Lung (tissue), 12 donors: ENCODE results near the gene CDS2. TPM values are rescaled to one million over a fixed set of nuclear protein-coding genes. Genes with fewer than 3 reads are reported as not detected.

Experiments
- ATAC-seq: fragments of 200-7000 bp; cut with Tn5 transposase; one replicate; pipeline ENCODE4 v1.9.1; 2020; ENCODE audit warnings: moderate number of reproducible peaks; ENCODE audit not compliant: insufficient read depth, low FRiP score
- DNase-seq, 3 donors: peaks; one replicate each; pipeline ENCODE4 v3.0.0-alpha.2; 2013 to 2017
- H3K27ac ChIP-seq, 2 donors: one replicate each; pipeline ENCODE4 v1.5.1; 2013; ENCODE audit warnings: mild to moderate bottlenecking in 2 of 2, moderate library complexity in 2 of 2, control low read depth in 1 of 2, inconsistent platforms in 1 of 2, low read depth in 1 of 2, low read length in 1 of 2
- H3K27me3 ChIP-seq, 3 donors: one replicate each; pipeline ENCODE4 v1.5.1; 2013; ENCODE audit warnings: low read length in 2 of 3; ENCODE audit not compliant: control insufficient read depth in 3 of 3, insufficient read depth in 3 of 3
- H3K36me3 ChIP-seq, 4 donors: one replicate each; pipeline ENCODE4 v1.5.1; 2013; ENCODE audit warnings: low read length in 4 of 4, mild to moderate bottlenecking in 1 of 4, moderate library complexity in 1 of 4; ENCODE audit not compliant: control insufficient read depth in 4 of 4, insufficient read depth in 4 of 4
- H3K4me1 ChIP-seq, 5 donors: one replicate each; pipeline ENCODE4 v1.5.1; 2013; ENCODE audit warnings: low read length in 5 of 5, mild to moderate bottlenecking in 2 of 5, moderate library complexity in 1 of 5; ENCODE audit not compliant: control insufficient read depth in 5 of 5, insufficient read depth in 5 of 5
- H3K4me3 ChIP-seq: one replicate; pipeline ENCODE4 v1.5.1; 2013; ENCODE audit warnings: mild to moderate bottlenecking, control low read depth, moderate library complexity
- H3K9ac ChIP-seq, 2 donors: one replicate each; pipeline ENCODE4 v1.5.1; 2013; ENCODE audit warnings: low read length in 2 of 2, control low read depth in 1 of 2; ENCODE audit not compliant: insufficient read depth in 1 of 2
- H3K9me3 ChIP-seq, 4 donors: one replicate each; pipeline ENCODE4 v1.5.1; 2013; ENCODE audit warnings: low read length in 3 of 4, mild to moderate bottlenecking in 1 of 4, moderate library complexity in 1 of 4; ENCODE audit not compliant: control insufficient read depth in 4 of 4, insufficient read depth in 3 of 4
- WGBS, 2 donors: extraction: QIAGEN DNeasy Blood & Tissue Kit; methylation state at CpG; one replicate each; pipeline ENCODE4 v1.1.7; 2013; 5-methylcytosine and 5-hydroxymethylcytosine counted together
- polyA plus RNA-seq, 2 donors: library from polyadenylated mRNA; stranded (reverse); fragments of 200-250 nt; gene quantifications; one replicate each; pipeline ENCODE4 v1.2.1, GENCODE V29; 2013
- total RNA-seq, 2 donors: library from RNA; depleted of rRNA in 1 of 2; stranded (reverse); fragments of >200 nt in 1 of 2; gene quantifications; one replicate each; pipeline ENCODE4 v1.2.1, GENCODE V29; 2014 to 2021
- TF ChIP-seq, protein P1 (sequence below): IDR thresholded peaks from 2 replicates; pipeline ENCODE4 v1.5.1; 2012; ENCODE audit warnings: mild to moderate bottlenecking; ENCODE audit errors: control extremely low read depth, extremely low read depth
- donor health status: control.
- donor health status: control.
- donor health status: Bipolar disorder and iron deficiency.
- donor health status: healthy.
- donor health status: DM: yes; HTN: yes; CAD: no.

The CDS2 gene
- total and polyA plus RNA-seq, 4 donors: 15.7 to 50.8 (median 37.0) TPM

DNA sequence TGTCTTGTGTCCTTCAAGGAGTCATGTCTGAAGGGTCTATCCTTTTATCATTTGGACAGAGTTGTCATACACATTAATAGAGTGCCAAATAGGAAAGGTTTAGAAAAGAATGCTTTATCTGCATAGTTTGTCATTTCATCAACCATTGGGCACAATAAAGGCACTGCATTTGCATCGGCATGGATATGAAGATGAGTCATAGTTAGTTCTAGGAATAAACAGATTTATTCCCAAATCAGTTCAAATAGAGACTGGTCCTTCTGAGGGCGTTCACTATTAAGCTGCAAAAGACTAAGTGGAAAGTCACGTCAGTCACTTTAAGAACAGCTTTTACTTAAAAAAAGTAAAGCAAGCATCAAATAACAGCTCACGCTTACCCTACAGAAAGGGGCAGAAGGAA lies 90.8 kb downstream of the CDS2 start:
- H3K9ac ChIP-seq: no peak overlapping the region
- no peaks in the 10 kb centered on the region for H3K36me3 ChIP-seq
- H3K4me3 ChIP-seq: no peak overlapping the region
- H3K27ac ChIP-seq: no peak overlapping the region
- ATAC-seq: no peak
- no peak for DNase-seq
- peaks cover 0 to 8% (median 3%) of the 10 kb centered on the region in 5 donors for H3K4me1 ChIP-seq
- H3K27me3 ChIP-seq: no peaks in the 10 kb centered on the region
- 93 to 95% methylated on average over 4 of the region's 4 CpGs for WGBS, 2 donors
- TF ChIP-seq, protein P1, sequence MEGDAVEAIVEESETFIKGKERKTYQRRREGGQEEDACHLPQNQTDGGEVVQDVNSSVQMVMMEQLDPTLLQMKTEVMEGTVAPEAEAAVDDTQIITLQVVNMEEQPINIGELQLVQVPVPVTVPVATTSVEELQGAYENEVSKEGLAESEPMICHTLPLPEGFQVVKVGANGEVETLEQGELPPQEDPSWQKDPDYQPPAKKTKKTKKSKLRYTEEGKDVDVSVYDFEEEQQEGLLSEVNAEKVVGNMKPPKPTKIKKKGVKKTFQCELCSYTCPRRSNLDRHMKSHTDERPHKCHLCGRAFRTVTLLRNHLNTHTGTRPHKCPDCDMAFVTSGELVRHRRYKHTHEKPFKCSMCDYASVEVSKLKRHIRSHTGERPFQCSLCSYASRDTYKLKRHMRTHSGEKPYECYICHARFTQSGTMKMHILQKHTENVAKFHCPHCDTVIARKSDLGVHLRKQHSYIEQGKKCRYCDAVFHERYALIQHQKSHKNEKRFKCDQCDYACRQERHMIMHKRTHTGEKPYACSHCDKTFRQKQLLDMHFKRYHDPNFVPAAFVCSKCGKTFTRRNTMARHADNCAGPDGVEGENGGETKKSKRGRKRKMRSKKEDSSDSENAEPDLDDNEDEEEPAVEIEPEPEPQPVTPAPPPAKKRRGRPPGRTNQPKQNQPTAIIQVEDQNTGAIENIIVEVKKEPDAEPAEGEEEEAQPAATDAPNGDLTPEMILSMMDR: no peak
- no peaks in the 10 kb centered on the region for H3K9me3 ChIP-seq

GRCh38 chr20:5220321-5221060 lies 93.7 kb downstream of the CDS2 start:
- H3K27me3 ChIP-seq: no peaks in the 10 kb centered on the region
- no peaks in the 10 kb centered on the region for H3K36me3 ChIP-seq
- no peak overlapping the region for H3K9ac ChIP-seq
- WGBS, 2 donors: 77 to 79% methylated on average over 7 of the region's 7 CpGs
- H3K4me3 ChIP-seq: no peak overlapping the region
- ATAC-seq (no peak), DNase-seq (no peak)
- no peaks in the 10 kb centered on the region for H3K9me3 ChIP-seq
- H3K4me1 ChIP-seq: peaks cover 0 to 7% (median 3%) of the 10 kb centered on the region in 5 donors
- no peak overlapping the region for H3K27ac ChIP-seq
- TF ChIP-seq, protein P1: no peak

DNA sequence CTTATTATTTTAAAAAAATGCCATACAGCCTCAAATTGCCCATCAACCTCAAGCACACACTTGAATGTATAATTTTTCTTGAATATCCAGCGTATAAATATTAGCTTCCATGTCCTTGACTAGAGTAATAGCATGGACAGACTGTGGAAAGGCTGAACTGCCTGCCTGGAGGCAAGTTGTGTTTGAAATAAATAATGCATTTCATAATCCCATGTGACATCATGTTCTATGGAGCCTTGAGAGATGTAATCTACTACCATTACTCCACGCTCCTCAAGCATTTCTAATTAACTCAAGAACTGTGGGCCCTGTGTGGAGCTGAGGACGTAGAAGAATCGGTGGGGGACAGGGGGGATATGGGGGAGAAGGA lies 94.2 kb downstream of the CDS2 start:
- TF ChIP-seq, protein P1: no peak

More for the DNA sequence above, 94.2 kb downstream of the CDS2 start:
- Histone ChIP-seq H3K27ac (no peak overlapping the region), H3K4me1 (peaks cover 0 to 1% (median 0%) of the 10 kb centered on the region in 5 donors), H3K9me3 (no peaks in the 10 kb centered on the region), H3K27me3 (no peaks in the 10 kb centered on the region), H3K9ac (no peak overlapping the region), H3K4me3 (no peak overlapping the region), H3K36me3 (no peaks in the 10 kb centered on the region)
- ATAC-seq (no peak), DNase-seq (no peak)
- 87 to 93% methylated on average over 4 of the region's 4 CpGs for WGBS, 2 donors
